SK-N-SH (cell line): Measurements from ENCODE around the gene GP1BA. TPM values are rescaled to one million over a fixed set of nuclear protein-coding genes. Genes with fewer than 3 reads are reported as not detected.

Experiments
- CTCF ChIA-PET: fragments of 300-600, 350-600 bp; formaldehyde crosslinking; extraction: SDS; loops from one replicate; lab custom pipeline; 2021; lab: Yijun Ruan, JAX
- POLR2A ChIA-PET: fragments of 350-600 bp; sonication (Branson Sonifier 250); formaldehyde crosslinking; extraction: SDS; loops from one replicate; lab custom pipeline; 2020; ENCODE audit warnings: antibody characterized with exemption, inconsistent platforms; lab: Yijun Ruan, JAX
- DNase-seq: peaks from one replicate; pipeline ENCODE4 v3.0.0; 2012
- H2AFZ ChIP-seq: fragments of 200-600 bp; sonication (generic); 2 replicates; pipeline ENCODE4 v1.8.1; 2016; ENCODE audit warnings: antibody characterized with exemption, mild to moderate bottlenecking, low read depth
- H3F3A ChIP-seq: fragments of 200-600 bp; sonication (generic); replicated peaks from 2 replicates; pipeline ENCODE3; 2016; ENCODE audit warnings: antibody characterized with exemption, mild to moderate bottlenecking; ENCODE audit not compliant: insufficient read depth
- H3K27ac ChIP-seq, 2 experiments: fragments of 200-500 bp in 1 of 2; fragments of 200-600 bp in 1 of 2; sonication (Bioruptor generic) in 1 of 2; sonication (generic), shearing (Covaris generic) in 1 of 2; 2 replicates each; pipeline versions ENCODE4 v1.5.1 to v1.6.1; 2014 to 2016; ENCODE audit warnings: low read depth in 2 of 2, inconsistent platforms in 1 of 2, low read length in 1 of 2, mild to moderate bottlenecking in 1 of 2, mixed read lengths in 1 of 2
- H3K27me3 ChIP-seq: fragments of 200-600 bp; sonication (generic), shearing (Covaris generic); 2 replicates; pipeline ENCODE4 v1.6.1; 2016; ENCODE audit warnings: mixed run types; ENCODE audit not compliant: insufficient read depth
- H3K36me3 ChIP-seq, 2 experiments: fragments of 200-500 bp in 1 of 2; fragments of 200-600 bp in 1 of 2; sonication (Bioruptor generic) in 1 of 2; sonication (generic) in 1 of 2; replicated peaks in 1 of 2; 2 replicates each; pipeline versions ENCODE3 to v1.5.1; 2014 to 2016; ENCODE audit warnings: low read length in 1 of 2, mild to moderate bottlenecking in 1 of 2; ENCODE audit not compliant: insufficient read depth in 2 of 2, control insufficient read depth in 1 of 2
- H3K4me1 ChIP-seq, 2 experiments: fragments of 200-500 bp in 1 of 2; fragments of 200-600 bp in 1 of 2; sonication (Bioruptor generic) in 1 of 2; sonication (generic), shearing (Covaris generic) in 1 of 2; 2 replicates each; pipeline versions ENCODE4 v1.5.1 to v1.6.1; 2014 to 2016; ENCODE audit warnings: low read depth in 1 of 2, low read length in 1 of 2, mixed run types in 1 of 2; ENCODE audit not compliant: insufficient read depth in 2 of 2, control insufficient read depth in 1 of 2
- H3K4me2 ChIP-seq: fragments of 200-600 bp; sonication (generic), shearing (Covaris generic); 2 replicates; pipeline ENCODE4 v1.6.1; 2017; ENCODE audit warnings: mixed run types
- H3K4me3 ChIP-seq, 2 experiments: fragments of 200-500 bp in 1 of 2; fragments of 200-600 bp in 1 of 2; sonication (Bioruptor generic) in 1 of 2; sonication (generic), shearing (Covaris generic) in 1 of 2; 2 replicates each; pipeline versions ENCODE4 v1.5.1 to v1.8.1; 2014 to 2016; ENCODE audit warnings: low read depth in 2 of 2, inconsistent platforms in 1 of 2, low read length in 1 of 2, mild to moderate bottlenecking in 1 of 2, mixed read lengths in 1 of 2, moderate library complexity in 1 of 2
- H3K79me2 ChIP-seq: fragments of 200-600 bp; sonication (generic); 2 replicates; pipeline ENCODE4 v1.8.1; 2017; ENCODE audit warnings: mild to moderate bottlenecking; ENCODE audit not compliant: insufficient read depth
- H3K9ac ChIP-seq: fragments of 200-600 bp; sonication (generic); 2 replicates; pipeline ENCODE4 v1.6.1; 2017; ENCODE audit warnings: mixed run types
- H3K9me2 ChIP-seq: fragments of 200-600 bp; sonication (generic); 2 replicates; pipeline ENCODE4 v1.6.1; 2017; ENCODE audit warnings: mixed run types
- H3K9me3 ChIP-seq: fragments of 200-600 bp; sonication (generic); 2 replicates; pipeline ENCODE4 v1.6.1; 2017; ENCODE audit warnings: mixed run types, mild to moderate bottlenecking, moderate library complexity
- H4K20me1 ChIP-seq: fragments of 200-600 bp; sonication (generic); 2 replicates; pipeline ENCODE4 v1.6.1; 2017; ENCODE audit warnings: mild to moderate bottlenecking, mixed run types; ENCODE audit not compliant: insufficient read depth
- CHD2 ChIP-seq: fragments of 150-350 bp; IDR thresholded peaks from 2 replicates; pipeline ENCODE4 v1.6.1; 2018; ENCODE audit warnings: low read length; ENCODE audit not compliant: partially characterized antibody
- EZH2phosphoT487 ChIP-seq: fragments of 200-600 bp; sonication (generic); IDR thresholded peaks from 2 replicates; pipeline ENCODE4 v1.6.1; 2017; ENCODE audit warnings: low read depth, mixed run types, mild to moderate bottlenecking, antibody characterized with exemption, moderate library complexity, borderline replicate concordance
- FOSL2 ChIP-seq: IDR thresholded peaks from 2 replicates; pipeline ENCODE4 v1.4.0; 2012; ENCODE audit warnings: low read depth, mild to moderate bottlenecking, moderate library complexity, borderline replicate concordance
- GABPA ChIP-seq: IDR thresholded peaks from 2 replicates; pipeline ENCODE4 v1.4.0; 2012; ENCODE audit warnings: low read depth, mild to moderate bottlenecking
- GATA2 ChIP-seq: sonication (generic); formaldehyde crosslinking; IDR thresholded peaks from 2 replicates; pipeline ENCODE4 v1.5.0; 2020; ENCODE audit warnings: mild to moderate bottlenecking, missing genetic modification reagents
- IRF3 ChIP-seq: fragments of 150-350 bp; IDR thresholded peaks from 2 replicates; pipeline ENCODE4 v1.6.1; 2016; ENCODE audit warnings: mild to moderate bottlenecking, low read depth, low read length
- NFIC ChIP-seq: IDR thresholded peaks from 2 replicates; pipeline ENCODE4 v1.4.0; 2012; ENCODE audit warnings: borderline replicate concordance
- POLR2AphosphoS5 ChIP-seq: IDR thresholded peaks from 2 replicates; pipeline ENCODE4 v1.6.1; 2012; ENCODE audit warnings: low read depth, low read length
- REST ChIP-seq: IDR thresholded peaks from 2 replicates; pipeline ENCODE4 v1.6.1; 2012; ENCODE audit warnings: mild to moderate bottlenecking, low read depth, low read length, moderate library complexity
- RFX5 ChIP-seq: IDR thresholded peaks from 2 replicates; pipeline ENCODE4 v1.6.1; 2012; ENCODE audit warnings: mild to moderate bottlenecking, improper control_type of control experiment, low read length
- RXRA ChIP-seq: IDR thresholded peaks from 2 replicates; pipeline ENCODE4 v1.4.0; 2012; ENCODE audit warnings: low read depth, mild to moderate bottlenecking, borderline replicate concordance
- SIN3A ChIP-seq: IDR thresholded peaks from 2 replicates; pipeline ENCODE4 v1.6.1; 2012; ENCODE audit warnings: low read depth, mild to moderate bottlenecking, low read length, moderate library complexity, borderline replicate concordance
- SMC3 ChIP-seq: IDR thresholded peaks from 2 replicates; pipeline ENCODE4 v1.6.1; 2012; ENCODE audit warnings: low read depth, low read length, improper control_type of control experiment
- TCF12 ChIP-seq: IDR thresholded peaks from 2 replicates; pipeline ENCODE4 v1.4.0; 2012
- ZBTB33 ChIP-seq: IDR thresholded peaks from 2 replicates; pipeline ENCODE4 v1.4.0; 2012; ENCODE audit warnings: low read depth, borderline replicate concordance
- WGBS: methylation state at CpG from one replicate; pipeline ENCODE4 v1.1.6; 2017; ENCODE audit warnings: low lambda C conversion rate; 5-methylcytosine and 5-hydroxymethylcytosine counted together
- polyA plus RNA-seq, 3 experiments: library from polyadenylated mRNA; depleted of rRNA; stranded (reverse); fragments of >200 nt; gene quantifications; 2 replicates each; pipeline ENCODE4 v1.2.3, GENCODE V29; 2012

The GP1BA gene
- polyA plus RNA-seq, 1 of the 3 experiments (the other 2 are of a cell fraction): not detected

GRCh38 chr17:4897785-4898184, 34.3 kb upstream of the GP1BA start:
- CTCF ChIA-PET: interaction anchor here (2.8 kb wide), 1 partner anchor 11 kb away, joined by 15 read pairs; no protein-coding TSS in a partner anchor

More at GRCh38 chr17:4897785-4898184, 34.3 kb upstream of the GP1BA start:
- Histone ChIP-seq H3K9me2 (no peaks in the 10 kb centered on the region), H3K4me2 (no peak overlapping the region), H3K36me3 (peaks cover 0 to 44% of the 10 kb centered on the region in 2 experiments), H2AFZ (no peak overlapping the region), H3F3A (no peaks in the 10 kb centered on the region), H3K4me3 (no peak overlapping the region), H3K27ac (no peak overlapping the region), H3K4me1 (peaks cover 0 to 3% of the 10 kb centered on the region in 2 experiments; a peak in 1 of 4 replicates), H4K20me1 (no peaks in the 10 kb centered on the region), H3K9me3 (no peaks in the 10 kb centered on the region), H3K27me3 (no peaks in the 10 kb centered on the region), H3K9ac (no peak overlapping the region), H3K79me2 (no peaks in the 10 kb centered on the region)
- POLR2A ChIA-PET: no interaction called here
- DNase-seq: no peak
- 87% methylated on average over 5 of the region's 5 CpGs for WGBS
- TF ChIP-seq POLR2AphosphoS5 (no peak), TCF12 (no peak), SMC3 (no peak), ZBTB33 (no peak), SIN3A (no peak), IRF3 (no peak), RXRA (no peak), GATA2 (no peak), NFIC (no peak), FOSL2 (no peak), RFX5 (no peak), REST (no peak), GABPA (no peak), CHD2 (no peak), EZH2phosphoT487 (no peak)
